Mucosa of descending colon (tissue), 3 donors: ENCODE results near the gene NRAP. TPM values are rescaled to one million over a fixed set of nuclear protein-coding genes. Genes with fewer than 3 reads are reported as not detected.

Source experiments
- ATAC-seq: fragments of 200-7000 bp; cut with Tn5 transposase; one replicate; pipeline ENCODE4 v1.9.1; 2020; ENCODE audit warnings: mild to moderate bottlenecking, moderate library complexity
- DNase-seq, 3 donors: peaks; one replicate each; pipeline ENCODE4 v3.0.0-alpha.2; 2020
- H3K36me3 ChIP-seq: fragments of 200-600 bp; one replicate; pipeline ENCODE4 v1.8.0; 2021; ENCODE audit warnings: low read depth, mild to moderate bottlenecking
- H3K4me1 ChIP-seq: fragments of 200-600 bp; one replicate; pipeline ENCODE4 v1.8.0; 2021; ENCODE audit warnings: low read depth, mild to moderate bottlenecking
- H3K4me3 ChIP-seq: fragments of 200-600 bp; one replicate; pipeline ENCODE4 v1.8.0; 2021; ENCODE audit warnings: mild to moderate bottlenecking
- H3K9me3 ChIP-seq: fragments of 200-600 bp; one replicate; pipeline ENCODE4 v1.8.0; 2021; ENCODE audit warnings: mild to moderate bottlenecking
- CTCF ChIP-seq: fragments of 200-600 bp; IDR thresholded peaks from one replicate; pipeline ENCODE4 v1.8.0; 2022; ENCODE audit warnings: antibody characterized with exemption, mild to moderate bottlenecking
- intact Hi-C, 2 donors: fragments of 100-400 bp; cut with DNase I in 1 of 2; cut with micrococcal nuclease in 1 of 2; formaldehyde crosslinking; loops; one replicate each; pipeline versions ENCODE4 v1.11.0 to v1.11.1; 2022; cut with DNase I, micrococcal nuclease
- total RNA-seq, 3 donors: library from RNA; stranded (reverse); fragmentation: NEBNext Ultra II Directional in 2 of 3; extraction: Animal tissue kit (Norgen Biotek cat#: 25700) in 2 of 3; gene quantifications; one replicate each; pipeline versions ENCODE4 v1.2.1 to v1.2.4, GENCODE V29; 2021 to 2023
- donor health status: DM: no; HTN: no; CAD: no; lungs with moderate emphysema.
- donor health status: DM: no; HTN: no; CAD: no.
- donor health status: DM: no; HTN: yes; CAD: no.

The NRAP gene
- total RNA-seq, 3 donors from 2014 or later, result 0.16 to 1.6 (median 0.80) TPM

- no peak overlapping the region for H3K4me3 ChIP-seq
- DNase-seq, result no peak
- no peak for TF ChIP-seq CTCF
- no peaks in the 10 kb centered on the region for H3K36me3 ChIP-seq
- no peak for ATAC-seq
- intact Hi-C loops, result no loop called here
- H3K9me3 ChIP-seq, result peaks cover 2% of the 10 kb centered on the region
- peaks cover 7% of the 10 kb centered on the region for H3K4me1 ChIP-seq
Observed at GRCh38 chr10:113681533-113682470, 18.0 kb upstream of the NRAP start.

GRCh38 chr10:113680190-113681111, 16.6 kb upstream of the NRAP start:
- ATAC-seq (peak; percentile 56), DNase-seq (peak; percentile 73 to 75 (median 74))
- H3K4me3 ChIP-seq, result peak overlapping the region; percentile 100
- TF ChIP-seq CTCF, result no peak
- peaks cover 7% of the 10 kb centered on the region for H3K4me1 ChIP-seq
- H3K36me3 ChIP-seq, result no peaks in the 10 kb centered on the region
- intact Hi-C loops, result no loop called here
- H3K9me3 ChIP-seq, result no peaks in the 10 kb centered on the region

- no peaks in the 10 kb centered on the region for H3K9me3 ChIP-seq
- DNase-seq, result peak; percentile 85 to 92 (median 91)
- TF ChIP-seq CTCF, result peak; percentile 28
- intact Hi-C loops, result no loop called here
- no peaks in the 10 kb centered on the region for H3K36me3 ChIP-seq
- peak within 1 kb of the TSS; percentile 100 for H3K4me3 ChIP-seq
- peak; percentile 89 for ATAC-seq
- H3K4me1 ChIP-seq, result peaks cover 7% of the 10 kb centered on the region
Observed at GRCh38 chr10:113679463-113680189, 15.8 kb upstream of the NRAP start, which contains the start of gene CASP7. CASP7 (plus strand) TSS chr10:113679912; CDS start chr10:113697494, 17,582 bp downstream.

GRCh38 chr10:113666682-113667252, 2.9 kb upstream of the NRAP start:
- no peaks in the 10 kb centered on the region for H3K36me3 ChIP-seq
- DNase-seq, result no peak
- no peaks in the 10 kb centered on the region for H3K4me1 ChIP-seq
- H3K9me3 ChIP-seq, result peaks cover 5% of the 10 kb centered on the region
- ATAC-seq, result no peak
- intact Hi-C loops, result no loop called here
- no peak for TF ChIP-seq CTCF
- H3K4me3 ChIP-seq, result no peak overlapping the region
